B cell (primary cell): ENCODE data around the gene SLC35B2. TPM values are rescaled to one million over a fixed set of nuclear protein-coding genes. Genes with fewer than 3 reads are reported as not detected.

Source experiments
- ATAC-seq: fragments of 200-7000 bp; cut with Tn5 transposase; one replicate; pipeline ENCODE4 v1.10.0; 2021; ENCODE audit warnings: low read depth, mild to moderate bottlenecking, moderate number of reproducible peaks, moderate library complexity
- CTCF ChIA-PET: fragments of 350-600 bp; sonication (Branson Sonifier 250); formaldehyde crosslinking; loops from one replicate; lab custom pipeline; 2021; ENCODE audit warnings: antibody characterized with exemption, inconsistent platforms; lab: Charles Lee
- POLR2A ChIA-PET: fragments of 350-600 bp; sonication (Branson Sonifier 250); formaldehyde crosslinking; loops from one replicate; lab custom pipeline; 2021; ENCODE audit warnings: antibody characterized with exemption; lab: Charles Lee
- DNase-seq: peaks from one replicate; pipeline ENCODE4 v3.0.0; 2013
- H2AFZ ChIP-seq: 2 replicates; pipeline ENCODE4 v1.6.1; 2012; ENCODE audit warnings: mild to moderate bottlenecking, low read depth, low read length; ENCODE audit not compliant: insufficient read depth, poor library complexity, severe bottlenecking
- H3K27ac ChIP-seq, 2 donors: 1 replicate in 1 of 2; 2 replicates in 1 of 2; pipeline ENCODE4 v1.5.1; 2012 to 2013; ENCODE audit warnings: low read length in 2 of 2, mild to moderate bottlenecking in 2 of 2, moderate library complexity in 1 of 2
- H3K27me3 ChIP-seq, 4 experiments: fragments of 200-600 bp in 1 of 4; sonication (generic) in 1 of 4; replicated peaks in 1 of 4; 1 replicate in 2 of 4; 2 replicates in 2 of 4; pipeline versions ENCODE4 v1.6.1 to v1.7.0; 2013 to 2016; ENCODE audit warnings: low read length in 3 of 4, mild to moderate bottlenecking in 2 of 4, mixed read lengths in 1 of 4, moderate library complexity in 1 of 4; ENCODE audit not compliant: insufficient read depth in 4 of 4, control insufficient read depth in 3 of 4; ENCODE audit errors: control extremely low read depth in 1 of 4
- H3K36me3 ChIP-seq, 2 experiments: replicated peaks in 1 of 2; 1 replicate in 1 of 2; 2 replicates in 1 of 2; pipeline versions ENCODE4 v1.6.1 to v1.7.1; 2013; ENCODE audit warnings: low read length in 1 of 2; ENCODE audit not compliant: insufficient read depth in 2 of 2, control insufficient read depth in 1 of 2; ENCODE audit errors: control extremely low read depth in 1 of 2, extremely low read depth in 1 of 2
- H3K4me1 ChIP-seq, 2 donors: fragments of 200-600 bp in 1 of 2; sonication (generic) in 1 of 2; 1 replicate in 1 of 2; 2 replicates in 1 of 2; pipeline versions ENCODE4 v1.5.1 to v1.6.1; 2013 to 2017; ENCODE audit warnings: low read length in 2 of 2; ENCODE audit not compliant: control insufficient read depth in 2 of 2, insufficient read depth in 2 of 2
- H3K4me2 ChIP-seq: replicated peaks from 2 replicates; pipeline ENCODE3; 2012; ENCODE audit warnings: mild to moderate bottlenecking, low read depth, low read length; ENCODE audit not compliant: poor library complexity, severe bottlenecking
- H3K4me3 ChIP-seq, 5 experiments: fragments of 200-600 bp in 1 of 5; sonication (generic) in 1 of 5; 1 replicate in 3 of 5; 2 replicates in 2 of 5; pipeline versions ENCODE4 v1.5.1 to v1.7.0; 2011 to 2016; ENCODE audit warnings: low read length in 4 of 5, mild to moderate bottlenecking in 4 of 5, low read depth in 2 of 5, control low read depth in 1 of 5, moderate library complexity in 1 of 5; ENCODE audit not compliant: insufficient read depth in 1 of 5; ENCODE audit errors: control extremely low read depth in 1 of 5, extremely low read depth in 1 of 5
- H3K79me2 ChIP-seq: fragments of 200-600 bp; sonication (generic); one replicate; pipeline ENCODE4 v1.6.0; 2016; ENCODE audit warnings: low read length; ENCODE audit not compliant: control insufficient read depth, insufficient read depth
- H3K9ac ChIP-seq: fragments of 200-600 bp; sonication (generic); 2 replicates; pipeline ENCODE4 v1.6.1; 2017; ENCODE audit warnings: mild to moderate bottlenecking, low read length, moderate library complexity
- H3K9me3 ChIP-seq, 3 donors: one replicate each; pipeline versions ENCODE4 v1.6.1 to v1.7.1; 2013; ENCODE audit warnings: low read length in 2 of 3; ENCODE audit not compliant: control insufficient read depth in 2 of 3, insufficient read depth in 1 of 3; ENCODE audit errors: control extremely low read depth in 1 of 3
- H4K20me1 ChIP-seq: 2 replicates; pipeline ENCODE4 v1.6.0; 2012; ENCODE audit warnings: mild to moderate bottlenecking, low read length; ENCODE audit not compliant: insufficient read depth, control insufficient read depth, poor library complexity, severe bottlenecking
- H3K27ac Mint-ChIP-seq: one replicate; pipeline ENCODE4 v1.8.0; 2021; ENCODE audit warnings: mixed read lengths
- H3K27me3 Mint-ChIP-seq: one replicate; pipeline ENCODE4 v1.8.0; 2021; ENCODE audit warnings: mixed read lengths
- H3K4me1 Mint-ChIP-seq: one replicate; pipeline ENCODE4 v1.8.0; 2021; ENCODE audit warnings: mixed read lengths
- H3K4me3 Mint-ChIP-seq: one replicate; pipeline ENCODE4 v1.8.0; 2021; ENCODE audit warnings: mixed read lengths
- H3K9me3 Mint-ChIP-seq: one replicate; pipeline ENCODE4 v1.8.0; 2022; ENCODE audit warnings: mixed read lengths; ENCODE audit not compliant: insufficient read depth
- EZH2 ChIP-seq: IDR thresholded peaks from 2 replicates; pipeline ENCODE4 v1.6.1; 2012; ENCODE audit warnings: borderline replicate concordance, low read depth, mild to moderate bottlenecking, moderate library complexity, low read length; ENCODE audit not compliant: insufficient read depth, poor library complexity, severe bottlenecking
- WGBS: methylation state at CpG from one replicate; pipeline ENCODE4 v1.1.5; 2013; ENCODE audit warnings: missing lambda C conversion rate; ENCODE audit not compliant: insufficient coverage; 5-methylcytosine and 5-hydroxymethylcytosine counted together
- intact Hi-C: fragments of 100-400 bp; cut with micrococcal nuclease; formaldehyde crosslinking; loops from one replicate; pipeline ENCODE4 v1.10.0; 2022
- polyA plus RNA-seq: library from polyadenylated mRNA; depleted of rRNA; stranded (reverse); fragments of >200 nt; gene quantifications from 2 replicates; pipeline ENCODE4 v1.2.3, GENCODE V29; 2012
- total RNA-seq, 2 donors: library from RNA; stranded (reverse); fragments of 120-200 nt in 1 of 2; gene quantifications; 1 replicate in 1 of 2; 2 replicates in 1 of 2; pipeline versions ENCODE4 v1.2.3 to v1.2.4, GENCODE V29; 2013 to 2022
- TF ChIP-seq, protein P1 (sequence below): fragments of 200-600 bp; IDR thresholded peaks from one replicate; pipeline ENCODE4 v1.8.0; 2022; ENCODE audit warnings: antibody characterized with exemption, mild to moderate bottlenecking

The SLC35B2 gene
- total and polyA plus RNA-seq, 2 donors (not counting 1 experiment from before 2014, with no cell fraction given), result 30.0 to 35.2 TPM

DNA sequence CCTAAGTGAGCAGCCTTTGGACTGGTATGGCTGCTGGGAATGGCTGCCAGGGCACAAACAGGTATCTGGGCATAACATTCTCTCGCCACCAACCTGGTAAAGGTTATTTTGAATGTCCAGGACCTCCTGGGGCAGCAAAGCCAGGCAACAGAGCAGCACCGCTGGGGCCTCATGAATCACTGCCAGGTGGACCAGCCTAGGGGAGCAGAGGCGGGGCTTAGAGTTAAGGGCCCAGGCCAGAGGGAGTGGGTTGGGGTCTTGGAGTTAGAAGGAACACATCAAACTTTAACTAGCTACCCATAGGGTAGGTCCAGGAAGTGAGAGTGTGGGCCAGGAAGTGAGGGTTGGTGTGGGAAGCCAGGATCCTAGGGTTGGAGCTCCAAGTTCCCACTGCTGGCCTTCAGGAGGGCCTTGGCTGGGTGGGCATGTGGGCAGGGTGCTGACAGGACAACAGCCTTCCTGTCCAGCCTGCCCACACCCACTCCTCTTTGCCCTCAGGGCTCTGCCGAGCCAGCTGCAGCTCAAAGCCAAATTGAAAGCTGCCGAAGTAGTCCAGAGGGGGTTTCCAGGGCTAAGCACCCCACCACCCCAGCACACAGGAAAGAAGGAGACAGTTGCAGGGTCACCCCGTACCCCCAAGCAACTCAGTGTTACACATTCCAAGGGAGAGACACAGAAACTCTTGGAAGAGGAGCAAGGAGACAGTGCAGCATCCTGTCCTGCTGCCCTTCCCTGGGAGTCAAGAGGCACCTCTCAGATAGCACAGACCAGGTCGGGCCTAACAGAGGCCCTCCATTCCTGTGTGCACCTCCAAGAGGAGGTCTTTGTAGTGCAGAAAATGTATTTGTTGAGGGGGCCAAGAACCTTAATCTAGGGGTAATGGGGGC lies 5.4 kb upstream of the SLC35B2 start:
- TF ChIP-seq, protein P1, sequence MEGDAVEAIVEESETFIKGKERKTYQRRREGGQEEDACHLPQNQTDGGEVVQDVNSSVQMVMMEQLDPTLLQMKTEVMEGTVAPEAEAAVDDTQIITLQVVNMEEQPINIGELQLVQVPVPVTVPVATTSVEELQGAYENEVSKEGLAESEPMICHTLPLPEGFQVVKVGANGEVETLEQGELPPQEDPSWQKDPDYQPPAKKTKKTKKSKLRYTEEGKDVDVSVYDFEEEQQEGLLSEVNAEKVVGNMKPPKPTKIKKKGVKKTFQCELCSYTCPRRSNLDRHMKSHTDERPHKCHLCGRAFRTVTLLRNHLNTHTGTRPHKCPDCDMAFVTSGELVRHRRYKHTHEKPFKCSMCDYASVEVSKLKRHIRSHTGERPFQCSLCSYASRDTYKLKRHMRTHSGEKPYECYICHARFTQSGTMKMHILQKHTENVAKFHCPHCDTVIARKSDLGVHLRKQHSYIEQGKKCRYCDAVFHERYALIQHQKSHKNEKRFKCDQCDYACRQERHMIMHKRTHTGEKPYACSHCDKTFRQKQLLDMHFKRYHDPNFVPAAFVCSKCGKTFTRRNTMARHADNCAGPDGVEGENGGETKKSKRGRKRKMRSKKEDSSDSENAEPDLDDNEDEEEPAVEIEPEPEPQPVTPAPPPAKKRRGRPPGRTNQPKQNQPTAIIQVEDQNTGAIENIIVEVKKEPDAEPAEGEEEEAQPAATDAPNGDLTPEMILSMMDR, result no peak
- TF ChIP-seq EZH2, result no peak
- 16% methylated on average over 5 of the region's 7 CpGs for WGBS
- Mint-ChIP-seq H3K9me3 (no peaks in the 10 kb centered on the region), H3K27me3 (no peaks in the 10 kb centered on the region), H3K4me1 (peaks cover 79% of the 10 kb centered on the region), H3K27ac (peak overlapping the region; percentile 100), H3K4me3 (peak overlapping the region; percentile 100)
- peaks cover 53% of the 10 kb centered on the region for H3K79me2 ChIP-seq
- no peaks in the 10 kb centered on the region for H3K27me3 ChIP-seq
- peak overlapping the region; percentile 93 for H3K9ac ChIP-seq
- no peaks in the 10 kb centered on the region for H3K9me3 ChIP-seq
- CTCF ChIA-PET, result interaction anchor here (0.8 to 2.8 kb wide), 8 partner anchors 9 to 75 kb away, joined by 3 to 11 read pairs (median 4); partner anchors contain the start of genes HSP90AB1 and SLC29A1
- H3K27ac ChIP-seq, result peak overlapping the region; percentile 96 to 98
- peaks cover 27% of the 10 kb centered on the region for H4K20me1 ChIP-seq
- intact Hi-C loops, result loop anchor here (5.0 kb wide), 2 partner anchors 135 to 1090 kb away; partner anchors contain the start of genes MRPL14, SRF and TMEM63B
- POLR2A ChIA-PET, result interaction anchor here (1.9 to 7.9 kb wide), 3 partner anchors 8 to 15 kb away, joined by 10 to 105 read pairs (median 13); partner anchors contain the start of gene HSP90AB1
- peak overlapping the region; percentile 94 to 99 (median 98) for H3K4me3 ChIP-seq
- no peak overlapping the region for H2AFZ ChIP-seq
- peaks cover 4 to 49% of the 10 kb centered on the region in 2 experiments for H3K36me3 ChIP-seq
- DNase-seq, result no peak
- ATAC-seq, result no peak
- peaks cover 65 to 80% of the 10 kb centered on the region in 2 donors for H3K4me1 ChIP-seq
- peak overlapping the region; percentile 95 for H3K4me2 ChIP-seq
